Measurements from ENCODE around the gene HSPG2. TPM values are rescaled to one million over a fixed set of nuclear protein-coding genes. Genes with fewer than 3 reads are reported as not detected.

The HSPG2 gene
- total RNA-seq, 1 experiment from 2014 or later: 171 TPM

- ChIA-PET CTCF (no interaction called here), POLR2A (no interaction called here)
- no peak overlapping the region for H3K4me3 ChIP-seq (ENCODE audit: low read depth in 2 of 2, low read length in 2 of 2)
- DNase-seq (ENCODE audit: low read depth, low spot score): no peak
- TSS peak; percentile 48 for BruUV-seq (replicated peaks)
- no peaks in the 10 kb centered on the region for H3K27me3 ChIP-seq (ENCODE audit: control insufficient read depth, insufficient read depth, low read length)
- H3K27ac ChIP-seq (ENCODE audit: low read length): no peak overlapping the region
- no peaks in the 10 kb centered on the region for H3K9me3 ChIP-seq (ENCODE audit: control insufficient read depth, insufficient read depth, low read depth, low read length)
- ATAC-seq: no peak; the same call in 1 of the 2 replicates
- H3K4me1 ChIP-seq (ENCODE audit: control insufficient read depth, insufficient read depth, low read length): no peaks in the 10 kb centered on the region; the same call in 1 of the 2 replicates
- TF ChIP-seq, protein P1, sequence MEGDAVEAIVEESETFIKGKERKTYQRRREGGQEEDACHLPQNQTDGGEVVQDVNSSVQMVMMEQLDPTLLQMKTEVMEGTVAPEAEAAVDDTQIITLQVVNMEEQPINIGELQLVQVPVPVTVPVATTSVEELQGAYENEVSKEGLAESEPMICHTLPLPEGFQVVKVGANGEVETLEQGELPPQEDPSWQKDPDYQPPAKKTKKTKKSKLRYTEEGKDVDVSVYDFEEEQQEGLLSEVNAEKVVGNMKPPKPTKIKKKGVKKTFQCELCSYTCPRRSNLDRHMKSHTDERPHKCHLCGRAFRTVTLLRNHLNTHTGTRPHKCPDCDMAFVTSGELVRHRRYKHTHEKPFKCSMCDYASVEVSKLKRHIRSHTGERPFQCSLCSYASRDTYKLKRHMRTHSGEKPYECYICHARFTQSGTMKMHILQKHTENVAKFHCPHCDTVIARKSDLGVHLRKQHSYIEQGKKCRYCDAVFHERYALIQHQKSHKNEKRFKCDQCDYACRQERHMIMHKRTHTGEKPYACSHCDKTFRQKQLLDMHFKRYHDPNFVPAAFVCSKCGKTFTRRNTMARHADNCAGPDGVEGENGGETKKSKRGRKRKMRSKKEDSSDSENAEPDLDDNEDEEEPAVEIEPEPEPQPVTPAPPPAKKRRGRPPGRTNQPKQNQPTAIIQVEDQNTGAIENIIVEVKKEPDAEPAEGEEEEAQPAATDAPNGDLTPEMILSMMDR (IDR thresholded peaks at IDR 0.05): no peak
- TF ChIP-seq SIN3A (IDR thresholded peaks at IDR 0.05; ENCODE audit: borderline replicate concordance, insufficient read depth, low read depth, low read length) (no peak), TCF7L2 (IDR thresholded peaks at IDR 0.05; ENCODE audit: low read depth, low read length) (no peak), POLR2AphosphoS5 (IDR thresholded peaks at IDR 0.05; ENCODE audit: low read depth, low read length) (no peak)
- TF ChIP-seq, protein P2, sequence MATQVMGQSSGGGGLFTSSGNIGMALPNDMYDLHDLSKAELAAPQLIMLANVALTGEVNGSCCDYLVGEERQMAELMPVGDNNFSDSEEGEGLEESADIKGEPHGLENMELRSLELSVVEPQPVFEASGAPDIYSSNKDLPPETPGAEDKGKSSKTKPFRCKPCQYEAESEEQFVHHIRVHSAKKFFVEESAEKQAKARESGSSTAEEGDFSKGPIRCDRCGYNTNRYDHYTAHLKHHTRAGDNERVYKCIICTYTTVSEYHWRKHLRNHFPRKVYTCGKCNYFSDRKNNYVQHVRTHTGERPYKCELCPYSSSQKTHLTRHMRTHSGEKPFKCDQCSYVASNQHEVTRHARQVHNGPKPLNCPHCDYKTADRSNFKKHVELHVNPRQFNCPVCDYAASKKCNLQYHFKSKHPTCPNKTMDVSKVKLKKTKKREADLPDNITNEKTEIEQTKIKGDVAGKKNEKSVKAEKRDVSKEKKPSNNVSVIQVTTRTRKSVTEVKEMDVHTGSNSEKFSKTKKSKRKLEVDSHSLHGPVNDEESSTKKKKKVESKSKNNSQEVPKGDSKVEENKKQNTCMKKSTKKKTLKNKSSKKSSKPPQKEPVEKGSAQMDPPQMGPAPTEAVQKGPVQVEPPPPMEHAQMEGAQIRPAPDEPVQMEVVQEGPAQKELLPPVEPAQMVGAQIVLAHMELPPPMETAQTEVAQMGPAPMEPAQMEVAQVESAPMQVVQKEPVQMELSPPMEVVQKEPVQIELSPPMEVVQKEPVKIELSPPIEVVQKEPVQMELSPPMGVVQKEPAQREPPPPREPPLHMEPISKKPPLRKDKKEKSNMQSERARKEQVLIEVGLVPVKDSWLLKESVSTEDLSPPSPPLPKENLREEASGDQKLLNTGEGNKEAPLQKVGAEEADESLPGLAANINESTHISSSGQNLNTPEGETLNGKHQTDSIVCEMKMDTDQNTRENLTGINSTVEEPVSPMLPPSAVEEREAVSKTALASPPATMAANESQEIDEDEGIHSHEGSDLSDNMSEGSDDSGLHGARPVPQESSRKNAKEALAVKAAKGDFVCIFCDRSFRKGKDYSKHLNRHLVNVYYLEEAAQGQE (IDR thresholded peaks at IDR 0.05; ENCODE audit: insufficient read depth in 1 of 2, low read depth in 2 of 2, low read length in 1 of 2): no peak
- peaks cover 2% of the 10 kb centered on the region; the same call in 1 of the 2 replicates for H3K36me3 ChIP-seq (ENCODE audit: control insufficient read depth, insufficient read depth, low read length)
- intact Hi-C loops (cut with micrococcal nuclease; ENCODE audit: unreplicated experiment) (no loop called here), in situ Hi-C loops (cut with HindIII; ENCODE audit: low pct_unique_long_range_greater_than_20kb, low sequenced_read_pairs) (no loop called here)
Observed at GRCh38 chr1:21875621-21876063, 61.5 kb downstream of the HSPG2 start.

- ATAC-seq: no peak
- CTCF ChIA-PET: no interaction called here
Observed at GRCh38 chr1:21874778-21875547, 62.1 kb downstream of the HSPG2 start.

More at GRCh38 chr1:21874778-21875547, 62.1 kb downstream of the HSPG2 start:
- Histone ChIP-seq H3K4me1 (ENCODE audit: control insufficient read depth, insufficient read depth, low read length) (peaks cover 4% of the 10 kb centered on the region), H3K36me3 (ENCODE audit: control insufficient read depth, insufficient read depth, low read length) (peaks cover 2% of the 10 kb centered on the region; the same call in 1 of the 2 replicates), H3K27me3 (ENCODE audit: control insufficient read depth, insufficient read depth, low read length) (no peaks in the 10 kb centered on the region), H3K9me3 (ENCODE audit: control insufficient read depth, insufficient read depth, low read depth, low read length) (no peaks in the 10 kb centered on the region), H3K4me3 (ENCODE audit: low read depth in 2 of 2, low read length in 2 of 2) (no peak overlapping the region), H3K27ac (ENCODE audit: low read length) (no peak overlapping the region)
- no peak for DNase-seq (ENCODE audit: low read depth, low spot score)
- in situ Hi-C loops (cut with HindIII; ENCODE audit: low pct_unique_long_range_greater_than_20kb, low sequenced_read_pairs) (no loop called here), intact Hi-C loops (cut with micrococcal nuclease; ENCODE audit: unreplicated experiment) (no loop called here)
- POLR2A ChIA-PET: no interaction called here
- TF ChIP-seq TCF7L2 (IDR thresholded peaks at IDR 0.05; ENCODE audit: low read depth, low read length) (no peak), SIN3A (IDR thresholded peaks at IDR 0.05; ENCODE audit: borderline replicate concordance, insufficient read depth, low read depth, low read length) (no peak), POLR2AphosphoS5 (IDR thresholded peaks at IDR 0.05; ENCODE audit: low read depth, low read length) (no peak)
- TF ChIP-seq, protein P1 (IDR thresholded peaks at IDR 0.05): no peak
- TF ChIP-seq, protein P2 (IDR thresholded peaks at IDR 0.05; ENCODE audit: insufficient read depth in 1 of 2, low read depth in 2 of 2, low read length in 1 of 2): no peak
- no TSS peak for BruUV-seq (replicated peaks)

Measured in Panc1 (cell line).